Endothelial cell of umbilical vein (primary cell): ENCODE measurements around the gene ZYX. TPM values are rescaled to one million over a fixed set of nuclear protein-coding genes. Genes with fewer than 3 reads are reported as not detected.

Experiments used
- BruUV-seq: library from RNA; stranded (reverse); fragments of 400-500 nt; replicated peaks from 2 replicates; lab custom pipeline; 2021; lab: Mats Ljungman, UMichigan
- CTCF ChIA-PET: fragments of 300-600, 350-600 bp; sonication (Branson Sonifier 250); formaldehyde crosslinking; loops from one replicate; lab custom pipeline; 2021; ENCODE audit warnings: antibody characterized with exemption, inconsistent platforms; lab: Charles Lee
- POLR2A ChIA-PET: fragments of 300-600, 350-600 bp; sonication (Branson Sonifier 250); formaldehyde crosslinking; loops from one replicate; lab custom pipeline; 2021; ENCODE audit warnings: antibody characterized with exemption, inconsistent platforms; lab: Charles Lee
- DNase-seq: peaks from one replicate; pipeline ENCODE4 v3.0.0-alpha.2; 2011; ENCODE audit warnings: low read depth, low spot score
- FAIRE-seq: peaks from 2 replicates; lab custom pipeline; 2011; peaks lifted over from hg19 to GRCh38; lab: Jason Lieb, UNC
- H2AFZ ChIP-seq: 2 replicates; pipeline ENCODE4 v1.6.0; 2012; ENCODE audit warnings: low read depth, low read length, control low read depth, inconsistent platforms
- H3K27ac ChIP-seq: 2 replicates; pipeline ENCODE4 v1.5.1; 2011; ENCODE audit warnings: low read depth, mild to moderate bottlenecking, control low read depth, low read length, moderate library complexity; ENCODE audit not compliant: insufficient read depth
- H3K27me3 ChIP-seq, 2 experiments: 2 replicates each; pipeline versions ENCODE4 v1.6.0 to v1.6.1; 2011; ENCODE audit warnings: low read length in 2 of 2, mixed read lengths in 1 of 2; ENCODE audit not compliant: control insufficient read depth in 2 of 2, insufficient read depth in 2 of 2
- H3K36me3 ChIP-seq, 2 experiments: 2 replicates in 1 of 2; 3 replicates in 1 of 2; pipeline ENCODE4 v1.5.1; 2011; ENCODE audit warnings: low read length in 2 of 2, mild to moderate bottlenecking in 1 of 2, moderate library complexity in 1 of 2; ENCODE audit not compliant: control insufficient read depth in 2 of 2, insufficient read depth in 2 of 2; ENCODE audit errors: extremely low read depth in 1 of 2
- H3K4me1 ChIP-seq: 3 replicates; pipeline ENCODE4 v1.5.1; 2011; ENCODE audit warnings: mild to moderate bottlenecking, low read length; ENCODE audit not compliant: control insufficient read depth, insufficient read depth; ENCODE audit errors: extremely low read depth
- H3K4me2 ChIP-seq: 2 replicates; pipeline ENCODE4 v1.6.1; 2011; ENCODE audit warnings: low read length, control low read depth, mixed read lengths; ENCODE audit not compliant: insufficient read depth
- H3K4me3 ChIP-seq, 3 experiments: fragments of 200-600 bp in 1 of 3; sonication (generic), shearing (Covaris generic) in 1 of 3; replicated peaks in 1 of 3; 2 replicates each; pipeline ENCODE4 v1.5.1; 2011 to 2016; ENCODE audit warnings: control low read depth in 3 of 3, low read length in 3 of 3, mild to moderate bottlenecking in 2 of 3, inconsistent platforms in 1 of 3, low read depth in 1 of 3, moderate library complexity in 1 of 3; ENCODE audit not compliant: insufficient read depth in 1 of 3
- H3K79me2 ChIP-seq: 2 replicates; pipeline ENCODE4 v1.6.0; 2012; ENCODE audit warnings: low read length, inconsistent platforms; ENCODE audit not compliant: control insufficient read depth, insufficient read depth
- H3K9ac ChIP-seq: replicated peaks from 2 replicates; pipeline ENCODE3; 2011; ENCODE audit warnings: low read length, control low read depth; ENCODE audit not compliant: insufficient read depth; ENCODE audit errors: extremely low read depth
- H3K9me1 ChIP-seq: replicated peaks from 3 replicates; pipeline ENCODE4 v1.6.0; 2011; ENCODE audit warnings: mild to moderate bottlenecking, low read length; ENCODE audit not compliant: control insufficient read depth, insufficient read depth; ENCODE audit errors: extremely low read depth
- H3K9me3 ChIP-seq: replicated peaks from 2 replicates; pipeline ENCODE4 v1.5.1; 2012; ENCODE audit warnings: low read length, inconsistent platforms; ENCODE audit not compliant: control insufficient read depth, insufficient read depth
- H4K20me1 ChIP-seq: replicated peaks from 2 replicates; pipeline ENCODE3; 2011; ENCODE audit warnings: mild to moderate bottlenecking, low read length; ENCODE audit not compliant: control insufficient read depth, insufficient read depth; ENCODE audit errors: extremely low read depth
- CTCF ChIP-seq, 2 donors: IDR thresholded peaks; 1 replicate in 1 of 2; 2 replicates in 1 of 2; pipeline ENCODE4 v1.5.1; 2011; ENCODE audit warnings: low read length in 2 of 2, mild to moderate bottlenecking in 2 of 2, moderate library complexity in 2 of 2, control low read depth in 1 of 2, inconsistent platforms in 1 of 2, low read depth in 1 of 2; ENCODE audit not compliant: insufficient read depth in 1 of 2; ENCODE audit errors: extremely low read depth in 1 of 2
- EZH2 ChIP-seq: IDR thresholded peaks from 2 replicates; pipeline ENCODE4 v1.6.1; 2012; ENCODE audit warnings: borderline replicate concordance, low read depth, mild to moderate bottlenecking, moderate library complexity, low read length, inconsistent platforms; ENCODE audit not compliant: severe bottlenecking
- FOS ChIP-seq: IDR thresholded peaks from 2 replicates; pipeline ENCODE4 v1.6.1; 2011; ENCODE audit warnings: mild to moderate bottlenecking, low read length, moderate library complexity, borderline replicate concordance; ENCODE audit not compliant: insufficient read depth
- GATA2 ChIP-seq: IDR thresholded peaks from 2 replicates; pipeline ENCODE4 v1.7.0; 2011; ENCODE audit warnings: low read depth, mild to moderate bottlenecking, moderate library complexity, mixed read lengths, low read length; ENCODE audit not compliant: insufficient read length, insufficient read depth
- JUN ChIP-seq: IDR thresholded peaks from 2 replicates; pipeline ENCODE4 v1.6.1; 2011; ENCODE audit warnings: borderline replicate concordance, low read depth; ENCODE audit not compliant: insufficient read length, insufficient read depth
- MAX ChIP-seq: IDR thresholded peaks from 2 replicates; pipeline ENCODE4 v1.6.1; 2011; ENCODE audit not compliant: insufficient read depth, insufficient read length
- MYC ChIP-seq: IDR thresholded peaks from one replicate; pipeline ENCODE4 v1.6.1; 2011; ENCODE audit warnings: mild to moderate bottlenecking, low read depth, low read length
- POLR2A ChIP-seq: IDR thresholded peaks from 2 replicates; pipeline ENCODE4 v1.6.1; 2012; ENCODE audit warnings: low read depth, mild to moderate bottlenecking, control low read depth, low read length
- POLR2AphosphoS5 ChIP-seq: IDR thresholded peaks from 2 replicates; pipeline ENCODE4 v1.6.1; 2012; ENCODE audit warnings: low read depth, mild to moderate bottlenecking, control low read depth, low read length, moderate library complexity; ENCODE audit not compliant: insufficient read depth
- dilution Hi-C: fragments of 300-500 bp; cut with MboI; formaldehyde crosslinking; loops from one replicate; pipeline ENCODE4 v1.15.0; 2019; ENCODE audit warnings: low sequenced_read_pairs; ENCODE audit not compliant: extremely low pct_ligation_motif_present
- intact Hi-C: fragments of 100-400 bp; cut with micrococcal nuclease; formaldehyde crosslinking; loops from one replicate; pipeline ENCODE4 v1.10.0; 2022
- polyA plus RNA-seq, 4 experiments: library from polyadenylated mRNA; depleted of rRNA in 3 of 4; stranded (reverse) in 3 of 4; unstranded in 1 of 4; fragments of >200 nt; gene quantifications; 2 replicates each; pipeline versions ENCODE4 v1.2.1 to v1.2.3, GENCODE V29; 2011 to 2012; ENCODE audit warnings: missing spikeins in 1 of 4
- total RNA-seq: library from RNA; stranded (reverse); gene quantifications from 2 replicates; pipeline ENCODE4 v1.2.3, GENCODE V29; 2021

Gene ZYX
- total and polyA plus RNA-seq, 2 donors (not counting 3 experiments of a cell fraction or from before 2014, with no cell fraction given), result 196 to 545 TPM

- H3K27me3 ChIP-seq, result peaks cover 9 to 16% of the 10 kb centered on the region in 2 experiments
- H3K4me3 ChIP-seq, result no peak overlapping the region
- H4K20me1 ChIP-seq, result no peaks in the 10 kb centered on the region
- H3K4me2 ChIP-seq, result no peak overlapping the region
- POLR2A ChIA-PET, result no interaction called here
- H2AFZ ChIP-seq, result no peak overlapping the region
- H3K9me3 ChIP-seq, result no peaks in the 10 kb centered on the region
- intact Hi-C loops, result no loop called here
- TF ChIP-seq GATA2 (no peak), EZH2 (no peak), POLR2AphosphoS5 (no peak), MAX (no peak), POLR2A (no peak), CTCF (IDR thresholded peaks at IDR 0.05; ENCODE audit: extremely low read depth in 1 of 2, insufficient read depth in 1 of 2, low read depth in 1 of 2, low read length in 2 of 2) (no peak), JUN (no peak), FOS (no peak), MYC (no peak)
- BruUV-seq, result no TSS peak
- H3K9me1 ChIP-seq, result no peaks in the 10 kb centered on the region
- CTCF ChIA-PET, result no interaction called here
- H3K79me2 ChIP-seq, result no peaks in the 10 kb centered on the region
- no peaks in the 10 kb centered on the region for H3K4me1 ChIP-seq
- no peak overlapping the region for H3K27ac ChIP-seq
- H3K36me3 ChIP-seq, result no peaks in the 10 kb centered on the region
- dilution Hi-C loops, result no loop called here
- DNase-seq, result no peak
- no peak for FAIRE-seq
- no peak overlapping the region for H3K9ac ChIP-seq
Observed at GRCh38 chr7:143352531-143353002, 28.6 kb upstream of the ZYX start.
